ENCODE data around the gene PSMB10.

The PSMB10 gene

DNA sequence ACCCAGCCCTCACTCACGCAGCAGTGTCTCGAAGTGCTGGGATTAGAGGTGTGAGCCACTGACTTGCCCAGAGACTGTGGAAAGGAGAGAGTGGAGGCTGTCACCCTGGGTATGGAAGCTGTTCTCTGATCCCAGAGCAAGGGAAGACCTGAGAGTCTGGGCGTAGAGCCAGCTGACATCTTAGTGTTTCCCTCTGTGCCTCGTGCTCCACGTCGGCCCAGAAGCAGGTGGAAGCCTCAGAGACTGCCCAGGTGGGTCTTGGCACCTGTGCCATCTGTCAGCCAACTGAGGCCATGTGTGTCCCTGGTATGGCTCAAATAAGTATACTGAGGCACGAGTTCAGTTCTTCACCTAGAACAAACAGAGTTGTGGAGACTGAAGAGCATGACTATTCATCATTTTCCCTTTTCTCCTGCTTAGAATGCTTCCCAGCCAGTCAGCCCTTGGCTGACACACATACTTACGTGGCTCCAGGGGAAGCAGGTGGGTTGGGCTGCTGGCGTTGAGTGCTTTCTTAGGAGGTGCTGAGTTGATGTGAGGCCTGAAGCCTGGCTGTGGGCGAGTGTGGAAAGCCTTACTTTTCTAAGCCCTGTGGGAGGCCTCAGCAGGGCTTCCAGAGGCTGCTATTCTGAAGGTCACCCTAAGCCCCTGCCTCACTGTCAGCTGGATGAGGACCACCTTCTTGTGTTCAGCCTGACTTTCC, 13.1 kb downstream of the PSMB10 start:
- H3K9me3 ChIP-seq, result no peaks in the 10 kb centered on the region

GRCh38 chr16:67922740-67923139, 13.9 kb downstream of the PSMB10 start:
- Histone ChIP-seq H3K4me3 (ENCODE audit: low read depth, low read length) (no peak overlapping the region), H3K27me3 (no peaks in the 10 kb centered on the region), H3K36me3 (peaks cover 5% of the 10 kb centered on the region; the same call in 1 of the 2 replicates), H3K4me1 (peaks cover 20% of the 10 kb centered on the region), H3K9me3 (no peaks in the 10 kb centered on the region)
- TF ChIP-seq CTCF (IDR thresholded peaks at IDR 0.05; ENCODE audit: low read depth, low read length), result no peak; the same call in 1 of the 2 replicates
- peak; percentile 13 for DNase-seq

More for the DNA sequence above, 13.1 kb downstream of the PSMB10 start:
- peaks cover 5% of the 10 kb centered on the region; the same call in 1 of the 2 replicates for H3K36me3 ChIP-seq
- H3K4me1 ChIP-seq, result peaks cover 19% of the 10 kb centered on the region
- no peaks in the 10 kb centered on the region for H3K27me3 ChIP-seq
- H3K4me3 ChIP-seq (ENCODE audit: low read depth, low read length), result no peak overlapping the region
- no peak for TF ChIP-seq CTCF (IDR thresholded peaks at IDR 0.05; ENCODE audit: low read depth, low read length)
- DNase-seq, result peak; percentile 7

DNA sequence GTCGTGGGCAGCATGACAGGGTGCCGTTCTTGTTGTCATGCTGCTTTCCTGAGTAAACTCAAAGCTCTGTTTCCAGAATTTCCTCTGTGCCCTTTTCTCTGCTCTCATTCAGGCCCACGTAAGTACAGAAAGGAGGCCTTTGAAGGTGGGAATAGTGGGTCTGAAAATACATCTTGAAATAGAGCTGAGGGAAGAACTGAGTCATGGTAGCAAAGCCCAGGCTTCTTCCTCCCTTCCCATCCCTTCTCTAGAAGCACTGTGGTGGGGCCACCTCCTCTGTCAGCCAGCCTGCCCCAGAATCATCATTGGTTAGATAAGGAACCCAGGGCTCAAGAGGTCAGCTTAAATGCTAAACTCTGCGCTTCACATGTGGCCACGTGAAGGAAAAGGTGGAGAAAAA, 14.4 kb downstream of the PSMB10 start:
- no peaks in the 10 kb centered on the region; the same call in 1 of the 2 replicates for H3K36me3 ChIP-seq
- no peak for DNase-seq
- H3K4me3 ChIP-seq (ENCODE audit: low read depth, low read length), result no peak overlapping the region
- no peaks in the 10 kb centered on the region for H3K27me3 ChIP-seq
- H3K4me1 ChIP-seq, result peaks cover 25% of the 10 kb centered on the region
- no peaks in the 10 kb centered on the region for H3K9me3 ChIP-seq
- no peak for TF ChIP-seq CTCF (IDR thresholded peaks at IDR 0.05; ENCODE audit: low read depth, low read length)

- peaks cover 26% of the 10 kb centered on the region for H3K4me1 ChIP-seq
- no peaks in the 10 kb centered on the region for H3K36me3 ChIP-seq
These were observed 16.9 kb downstream of the PSMB10 start for GRCh38 chr16:67919622-67920221.

DNA sequence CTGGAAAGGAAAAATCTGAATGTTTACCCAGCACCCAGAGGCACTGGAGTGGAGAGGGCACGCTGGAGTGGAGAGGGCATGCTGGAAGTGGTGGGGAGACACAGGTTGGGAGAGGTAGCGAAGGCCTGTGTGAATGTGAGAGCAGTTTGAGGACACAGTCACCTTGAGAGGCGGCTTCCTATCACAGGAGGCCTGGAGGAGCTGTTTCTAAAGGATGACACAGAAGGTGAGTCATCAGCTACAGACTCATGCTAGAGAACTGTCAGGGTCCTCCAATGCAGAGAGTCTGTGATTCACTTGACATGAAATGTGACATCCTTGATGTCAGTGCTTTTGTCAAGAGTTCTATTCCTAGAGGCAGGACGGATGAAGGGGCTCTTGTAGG, 18.8 kb downstream of the PSMB10 start:
- peaks cover 28% of the 10 kb centered on the region for H3K4me1 ChIP-seq
- no peaks in the 10 kb centered on the region for H3K9me3 ChIP-seq
- no peaks in the 10 kb centered on the region for H3K36me3 ChIP-seq
- no peak overlapping the region for H3K4me3 ChIP-seq (ENCODE audit: low read depth, low read length)
- H3K27me3 ChIP-seq, result no peaks in the 10 kb centered on the region
- no peak for DNase-seq
- TF ChIP-seq CTCF (IDR thresholded peaks at IDR 0.05; ENCODE audit: low read depth, low read length), result no peak

More at GRCh38 chr16:67919622-67920221, 16.9 kb downstream of the PSMB10 start:
- H3K9me3 ChIP-seq, result no peaks in the 10 kb centered on the region
- peak; percentile 48 for TF ChIP-seq CTCF (IDR thresholded peaks at IDR 0.05; ENCODE audit: low read depth, low read length)
- no peak for DNase-seq
- no peaks in the 10 kb centered on the region for H3K27me3 ChIP-seq
- no peak overlapping the region for H3K4me3 ChIP-seq (ENCODE audit: low read depth, low read length)
